PFSK-1 (cell line): ENCODE data around the gene CHID1.

Experiments used
- FOXP2 ChIP-seq: optimal IDR thresholded peaks from 2 replicates; pipeline ENCODE3; 2011; ENCODE audit warnings: borderline replicate concordance, control low read depth, inconsistent platforms; ENCODE audit not compliant: insufficient read depth; ENCODE audit errors: extremely low read length, extremely low read depth
- POLR2AphosphoS5 ChIP-seq: IDR thresholded peaks from 2 replicates; pipeline ENCODE4 v1.6.1; 2012; ENCODE audit warnings: low read depth, mild to moderate bottlenecking, control low read depth, low read length, moderate library complexity
- SIN3A ChIP-seq: IDR thresholded peaks from 2 replicates; pipeline ENCODE4 v1.6.1; 2012; ENCODE audit warnings: mild to moderate bottlenecking, low read length, moderate library complexity, borderline replicate concordance; ENCODE audit not compliant: insufficient read depth
- TAF1 ChIP-seq: IDR thresholded peaks from 2 replicates; pipeline ENCODE4 v1.6.1; 2012; ENCODE audit warnings: low read length, control low read depth, borderline replicate concordance; ENCODE audit not compliant: insufficient read depth
- TF ChIP-seq, protein P1 (sequence below), 2 experiments: IDR thresholded peaks; 2 replicates each; pipeline versions ENCODE4 v1.6.1 to v1.8.0; 2011 to 2012; ENCODE audit warnings: low read depth in 2 of 2, low read length in 2 of 2, control low read depth in 1 of 2, inconsistent platforms in 1 of 2, mild to moderate bottlenecking in 1 of 2, moderate library complexity in 1 of 2; ENCODE audit not compliant: insufficient read depth in 1 of 2

CHID1 gene

DNA sequence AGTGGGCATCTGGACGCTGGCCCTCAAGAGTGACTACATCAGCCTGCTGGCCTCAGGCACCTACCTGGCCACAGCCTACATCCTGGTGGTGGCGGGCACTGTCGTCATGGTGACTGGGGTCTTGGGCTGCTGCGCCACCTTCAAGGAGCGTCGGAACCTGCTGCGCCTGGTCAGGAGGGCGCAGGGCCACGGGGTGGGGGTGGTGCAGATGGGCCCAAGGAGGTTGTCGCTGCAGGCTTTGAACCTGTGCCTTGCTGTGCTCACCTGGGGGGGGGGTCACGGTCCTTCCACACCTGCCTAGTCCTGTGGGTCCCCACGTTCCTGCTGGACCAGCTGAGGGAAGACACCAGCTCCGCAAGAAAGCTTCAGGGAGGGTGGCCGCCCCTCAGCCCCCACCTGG lies 74.3 kb downstream of the CHID1 start:
- TF ChIP-seq TAF1 (no peak), POLR2AphosphoS5 (no peak; the same call in 1 of the 2 replicates), SIN3A (no peak), FOXP2 (no peak)
- TF ChIP-seq, protein P1, sequence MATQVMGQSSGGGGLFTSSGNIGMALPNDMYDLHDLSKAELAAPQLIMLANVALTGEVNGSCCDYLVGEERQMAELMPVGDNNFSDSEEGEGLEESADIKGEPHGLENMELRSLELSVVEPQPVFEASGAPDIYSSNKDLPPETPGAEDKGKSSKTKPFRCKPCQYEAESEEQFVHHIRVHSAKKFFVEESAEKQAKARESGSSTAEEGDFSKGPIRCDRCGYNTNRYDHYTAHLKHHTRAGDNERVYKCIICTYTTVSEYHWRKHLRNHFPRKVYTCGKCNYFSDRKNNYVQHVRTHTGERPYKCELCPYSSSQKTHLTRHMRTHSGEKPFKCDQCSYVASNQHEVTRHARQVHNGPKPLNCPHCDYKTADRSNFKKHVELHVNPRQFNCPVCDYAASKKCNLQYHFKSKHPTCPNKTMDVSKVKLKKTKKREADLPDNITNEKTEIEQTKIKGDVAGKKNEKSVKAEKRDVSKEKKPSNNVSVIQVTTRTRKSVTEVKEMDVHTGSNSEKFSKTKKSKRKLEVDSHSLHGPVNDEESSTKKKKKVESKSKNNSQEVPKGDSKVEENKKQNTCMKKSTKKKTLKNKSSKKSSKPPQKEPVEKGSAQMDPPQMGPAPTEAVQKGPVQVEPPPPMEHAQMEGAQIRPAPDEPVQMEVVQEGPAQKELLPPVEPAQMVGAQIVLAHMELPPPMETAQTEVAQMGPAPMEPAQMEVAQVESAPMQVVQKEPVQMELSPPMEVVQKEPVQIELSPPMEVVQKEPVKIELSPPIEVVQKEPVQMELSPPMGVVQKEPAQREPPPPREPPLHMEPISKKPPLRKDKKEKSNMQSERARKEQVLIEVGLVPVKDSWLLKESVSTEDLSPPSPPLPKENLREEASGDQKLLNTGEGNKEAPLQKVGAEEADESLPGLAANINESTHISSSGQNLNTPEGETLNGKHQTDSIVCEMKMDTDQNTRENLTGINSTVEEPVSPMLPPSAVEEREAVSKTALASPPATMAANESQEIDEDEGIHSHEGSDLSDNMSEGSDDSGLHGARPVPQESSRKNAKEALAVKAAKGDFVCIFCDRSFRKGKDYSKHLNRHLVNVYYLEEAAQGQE (IDR thresholded peaks at IDR 0.05; ENCODE audit: insufficient read depth in 1 of 2, low read depth in 2 of 2, low read length in 2 of 2), result no peak

GRCh38 chr11:834371-835316 lies 76.0 kb downstream of the CHID1 start:
- TF ChIP-seq POLR2AphosphoS5, result no peak; the same call in 1 of the 2 replicates
- TF ChIP-seq SIN3A, result no peak
- TF ChIP-seq, protein P1 (IDR thresholded peaks at IDR 0.05; ENCODE audit: insufficient read depth in 1 of 2, low read depth in 2 of 2, low read length in 2 of 2), result no peak
- TF ChIP-seq TAF1, result no peak
- TF ChIP-seq FOXP2, result no peak

- TF ChIP-seq TAF1, result no peak
- TF ChIP-seq SIN3A, result no peak
- TF ChIP-seq, protein P1 (IDR thresholded peaks at IDR 0.05; ENCODE audit: insufficient read depth in 1 of 2, low read depth in 2 of 2, low read length in 2 of 2), result no peak
- TF ChIP-seq FOXP2, result no peak
- no peak for TF ChIP-seq POLR2AphosphoS5
These were observed 76.7 kb downstream of the CHID1 start for GRCh38 chr11:833849-834311.

DNA sequence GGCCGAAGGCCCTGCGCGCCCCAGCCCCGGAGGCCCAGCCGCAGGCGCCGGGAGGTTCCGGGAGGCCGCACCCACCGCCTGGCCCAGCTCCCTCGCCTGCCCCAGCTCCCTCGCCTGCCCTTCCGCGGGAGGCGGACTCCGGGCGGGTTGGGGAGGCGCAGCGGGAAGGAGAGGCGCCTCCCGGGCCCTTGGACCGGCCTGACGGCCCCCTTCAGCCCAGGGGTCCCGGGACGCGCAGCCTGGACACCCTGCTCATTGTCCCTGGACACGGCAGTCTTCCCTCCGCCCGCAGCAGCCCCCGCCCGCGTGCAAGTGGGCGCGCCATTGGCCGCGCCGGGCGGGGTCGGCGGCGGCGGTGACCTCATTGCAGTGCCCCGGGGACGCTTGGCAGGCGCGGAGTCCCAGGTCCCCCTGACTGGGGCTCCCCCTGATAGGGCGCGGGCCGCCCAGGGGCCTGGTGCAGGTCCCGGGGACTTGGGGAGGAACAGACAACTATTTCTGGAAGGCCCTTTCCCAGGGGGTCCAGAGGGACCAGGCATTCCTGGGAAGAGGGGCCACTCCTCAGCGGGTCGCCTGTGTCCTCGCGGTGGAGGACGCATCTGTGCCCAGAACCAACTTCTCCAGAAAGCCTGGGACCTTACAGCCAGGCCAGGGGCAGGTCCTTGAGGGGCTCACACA lies 77.4 kb downstream of the CHID1 start:
- TF ChIP-seq SIN3A (no peak; the same call in 1 of the 2 replicates), FOXP2 (no peak), TAF1 (no peak; the same call in 1 of the 2 replicates), POLR2AphosphoS5 (no peak)
- TF ChIP-seq, protein P1 (IDR thresholded peaks at IDR 0.05; ENCODE audit: insufficient read depth in 1 of 2, low read depth in 2 of 2, low read length in 2 of 2), result no peak
